ENCODE data around the gene LGR6. TPM values are rescaled to one million over a fixed set of nuclear protein-coding genes. Genes with fewer than 3 reads are reported as not detected.

Gene LGR6
- total RNA-seq, 4 donors from 2014 or later: 0.12 to 2.8 (median 0.48) TPM

GRCh38 chr1:202207292-202207691 is 13.7 kb downstream of the LGR6 start:
- Histone ChIP-seq H3K27me3 (peaks cover 62% of the 10 kb centered on the region), H3K9me3 (no peaks in the 10 kb centered on the region), H3K4me1 (peaks cover 0 to 9% (median 0%) of the 10 kb centered on the region in 3 donors), H3K4me3 (no peak overlapping the region), H3K36me3 (no peaks in the 10 kb centered on the region), H3K27ac (no peak overlapping the region)
- WGBS, 2 donors (ENCODE audit: low coverage in 1 of 2): no CpG with 5 or more reads among the region's 1 CpG
- no peak for ATAC-seq
- no peak for TF ChIP-seq EP300 (IDR thresholded peaks at IDR 0.05)
- TF ChIP-seq POLR2AphosphoS5 (IDR thresholded peaks at IDR 0.05): no peak

GRCh38 chr1:202208351-202208857 is 14.8 kb downstream of the LGR6 start:
- H3K27ac ChIP-seq: no peak overlapping the region
- H3K36me3 ChIP-seq: no peaks in the 10 kb centered on the region
- peaks cover 73% of the 10 kb centered on the region for H3K27me3 ChIP-seq
- H3K4me3 ChIP-seq: no peak overlapping the region
- no peak for ATAC-seq
- TF ChIP-seq POLR2A (IDR thresholded peaks at IDR 0.05): no peak
- TF ChIP-seq CTCF (IDR thresholded peaks at IDR 0.05): no peak
- no peak for TF ChIP-seq POLR2AphosphoS5 (IDR thresholded peaks at IDR 0.05)
- no peak for TF ChIP-seq EP300 (IDR thresholded peaks at IDR 0.05)
- 66% methylated on average over 6 of the region's 11 CpGs; no CpG with 5 or more reads in 1 of the 2 donors for WGBS, 2 donors (ENCODE audit: low coverage in 1 of 2)
- H3K4me1 ChIP-seq: peaks cover 0 to 9% (median 0%) of the 10 kb centered on the region in 3 donors
- H3K9me3 ChIP-seq: no peaks in the 10 kb centered on the region

- peaks cover 0 to 19% (median 0%) of the 10 kb centered on the region in 3 donors for H3K4me1 ChIP-seq
- WGBS, 2 donors (ENCODE audit: low coverage in 1 of 2): 29 to 50% methylated on average over 1 to 5 of the region's 6 CpGs
- H3K4me3 ChIP-seq: no peak overlapping the region
- peaks cover 93% of the 10 kb centered on the region for H3K27me3 ChIP-seq
- no peaks in the 10 kb centered on the region for H3K36me3 ChIP-seq
- ATAC-seq: no peak
- no peaks in the 10 kb centered on the region for H3K9me3 ChIP-seq
- TF ChIP-seq POLR2A (IDR thresholded peaks at IDR 0.05) (no peak), EP300 (IDR thresholded peaks at IDR 0.05) (no peak), CTCF (IDR thresholded peaks at IDR 0.05) (no peak), POLR2AphosphoS5 (IDR thresholded peaks at IDR 0.05) (no peak)
- no peak overlapping the region for H3K27ac ChIP-seq
Observed at GRCh38 chr1:202210385-202210784, 16.8 kb downstream of the LGR6 start.

GRCh38 chr1:202210969-202211368 is 17.4 kb downstream of the LGR6 start:
- no peak for TF ChIP-seq CTCF (IDR thresholded peaks at IDR 0.05)
- no peak for TF ChIP-seq POLR2A (IDR thresholded peaks at IDR 0.05)
- TF ChIP-seq EP300 (IDR thresholded peaks at IDR 0.05): no peak
- TF ChIP-seq POLR2AphosphoS5 (IDR thresholded peaks at IDR 0.05): no peak
- Histone ChIP-seq H3K4me1 (peaks cover 0 to 19% (median 0%) of the 10 kb centered on the region in 3 donors), H3K9me3 (no peaks in the 10 kb centered on the region), H3K27me3 (peaks cover 95% of the 10 kb centered on the region), H3K27ac (no peak overlapping the region), H3K36me3 (no peaks in the 10 kb centered on the region), H3K4me3 (no peak overlapping the region)
- WGBS, 2 donors (ENCODE audit: low coverage in 1 of 2): 100% methylated on average over 1 of the region's 1 CpG
- no peak for ATAC-seq

- TF ChIP-seq CTCF (IDR thresholded peaks at IDR 0.05) (no peak), EP300 (IDR thresholded peaks at IDR 0.05) (no peak), POLR2AphosphoS5 (IDR thresholded peaks at IDR 0.05) (no peak), POLR2A (IDR thresholded peaks at IDR 0.05) (no peak)
- no CpG with 5 or more reads among the region's 1 CpG for WGBS, 2 donors (ENCODE audit: low coverage in 1 of 2)
- Histone ChIP-seq H3K4me3 (no peak overlapping the region), H3K4me1 (peaks cover 0 to 12% (median 0%) of the 10 kb centered on the region in 3 donors), H3K27me3 (peaks cover 97% of the 10 kb centered on the region), H3K27ac (no peak overlapping the region), H3K36me3 (no peaks in the 10 kb centered on the region), H3K9me3 (no peaks in the 10 kb centered on the region)
- no peak for ATAC-seq
Observed at GRCh38 chr1:202212787-202213186, 19.2 kb downstream of the LGR6 start.

All from gastroesophageal sphincter (tissue), 4 donors.